HepG2 (cell line): ENCODE measurements around the gene TMEM232. TPM values are rescaled to one million over a fixed set of nuclear protein-coding genes. Genes with fewer than 3 reads are reported as not detected.

Experiments
- ATAC-seq: fragments of 200-7000 bp; cut with Tn5 transposase; 3 replicates; pipeline ENCODE4 v1.9.1; 2020; ENCODE audit warnings: mild to moderate bottlenecking, moderate library complexity
- BruUV-seq: library from RNA; stranded (reverse); fragments of 400-500 nt; replicated peaks from 2 replicates; lab custom pipeline; 2021; lab: Mats Ljungman, UMichigan
- CTCF ChIA-PET: fragments of 300-600 bp; formaldehyde crosslinking; extraction: SDS; loops from one replicate; lab custom pipeline; 2021; ENCODE audit warnings: low total read pairs, inconsistent platforms, low intra/inter-chr PET ratio; lab: Yijun Ruan, JAX
- POLR2A ChIA-PET: fragments of 350-600 bp; sonication (Branson Sonifier 250); formaldehyde crosslinking; loops from one replicate; lab custom pipeline; 2020; ENCODE audit warnings: antibody characterized with exemption, inconsistent platforms; lab: Yijun Ruan, JAX
- DNase-seq: peaks from one replicate; pipeline ENCODE4 v3.0.0-alpha.2; 2015; ENCODE audit warnings: low spot score
- FAIRE-seq: peaks from 3 replicates; lab custom pipeline; 2011; peaks lifted over from hg19 to GRCh38; lab: Jason Lieb, UNC
- H2AFZ ChIP-seq: one replicate; pipeline ENCODE4 v1.6.1; 2011; ENCODE audit warnings: low read length, inconsistent platforms
- H3K27ac ChIP-seq: fragments of 300-600 bp; 3 replicates; pipeline ENCODE4 v1.8.0; 2011; ENCODE audit warnings: mixed run types, mild to moderate bottlenecking, mixed read lengths, low read length, inconsistent platforms; ENCODE audit not compliant: insufficient read depth; ENCODE audit errors: extremely low read length
- H3K27me3 ChIP-seq, 2 experiments: fragments of 200-600 bp in 1 of 2; 2 replicates in 1 of 2; 3 replicates in 1 of 2; pipeline versions ENCODE4 v1.6.0 to v1.8.0; 2011; ENCODE audit warnings: low read length in 2 of 2, mild to moderate bottlenecking in 2 of 2, moderate library complexity in 2 of 2, inconsistent platforms in 1 of 2; ENCODE audit not compliant: insufficient read depth in 2 of 2, control insufficient read depth in 1 of 2
- H3K36me3 ChIP-seq, 2 experiments: fragments of 200-600 bp in 1 of 2; replicated peaks in 1 of 2; 2 replicates in 1 of 2; 3 replicates in 1 of 2; pipeline versions ENCODE4 v1.5.1 to v1.8.0; 2011; ENCODE audit warnings: low read length in 2 of 2, inconsistent platforms in 1 of 2; ENCODE audit not compliant: insufficient read depth in 2 of 2, control insufficient read depth in 1 of 2
- H3K4me1 ChIP-seq: 2 replicates; pipeline ENCODE4 v1.5.1; 2012; ENCODE audit warnings: low read length, inconsistent platforms; ENCODE audit not compliant: insufficient read depth
- H3K4me2 ChIP-seq: 2 replicates; pipeline ENCODE4 v1.6.0; 2011; ENCODE audit warnings: low read depth, low read length, inconsistent platforms
- H3K4me3 ChIP-seq, 3 experiments: fragments of 200-600 bp in 1 of 3; sonication (generic), shearing (Covaris generic) in 1 of 3; replicated peaks in 1 of 3; 2 replicates each; pipeline ENCODE4 v1.5.1; 2011 to 2016; ENCODE audit warnings: low read length in 3 of 3, inconsistent platforms in 2 of 3, low read depth in 2 of 3, mild to moderate bottlenecking in 2 of 3, control low read depth in 1 of 3, mixed read lengths in 1 of 3; ENCODE audit not compliant: insufficient read depth in 1 of 3
- H3K79me2 ChIP-seq: one replicate; pipeline ENCODE4 v1.6.1; 2011; ENCODE audit warnings: low read length, inconsistent platforms; ENCODE audit not compliant: insufficient read depth
- H3K9ac ChIP-seq: 2 replicates; pipeline ENCODE4 v1.6.0; 2011; ENCODE audit warnings: mild to moderate bottlenecking, low read depth, low read length, inconsistent platforms; ENCODE audit not compliant: insufficient read depth
- H3K9me3 ChIP-seq: 2 replicates; pipeline ENCODE4 v1.5.1; 2012; ENCODE audit warnings: mild to moderate bottlenecking, low read length
- H4K20me1 ChIP-seq: 2 replicates; pipeline ENCODE4 v1.6.0; 2011; ENCODE audit warnings: inconsistent platforms, mild to moderate bottlenecking, low read length, moderate library complexity; ENCODE audit not compliant: insufficient read depth
- ARID4A ChIP-seq: sonication (generic); formaldehyde crosslinking; IDR thresholded peaks from 2 replicates; pipeline ENCODE4 v1.5.0; 2020; ENCODE audit warnings: mild to moderate bottlenecking, missing genetic modification reagents, borderline replicate concordance
- BORCS8-MEF2B ChIP-seq: sonication (generic); formaldehyde crosslinking; IDR thresholded peaks from 2 replicates; pipeline ENCODE4 v1.8.0; 2022; ENCODE audit warnings: mild to moderate bottlenecking, missing genetic modification reagents
- CAMTA2 ChIP-seq: sonication (generic); formaldehyde crosslinking; IDR thresholded peaks from 2 replicates; pipeline ENCODE4 v1.4.0; 2020; ENCODE audit warnings: mild to moderate bottlenecking, missing genetic modification reagents, borderline replicate concordance
- IKZF4 ChIP-seq: sonication (generic); formaldehyde crosslinking; IDR thresholded peaks from 2 replicates; pipeline ENCODE4 v1.5.1; 2020; ENCODE audit warnings: borderline replicate concordance, mild to moderate bottlenecking, low read depth, missing genetic modification reagents; ENCODE audit errors: not compliant biosample characterization
- ONECUT2 ChIP-seq: sonication (generic); formaldehyde crosslinking; IDR thresholded peaks from 2 replicates; pipeline ENCODE4 v1.4.0; 2020; ENCODE audit warnings: missing genetic modification reagents
- SP1 ChIP-seq, 2 experiments: fragments of 450-650 bp in 1 of 2; sonication (generic) in 1 of 2; formaldehyde crosslinking in 1 of 2; IDR thresholded peaks; 2 replicates each; pipeline versions ENCODE4 v1.4.0 to v1.6.1; 2016 to 2020; ENCODE audit warnings: missing genetic modification reagents in 1 of 2
- SP5 ChIP-seq: IDR thresholded peaks from 2 replicates; pipeline ENCODE4 v1.6.1; 2016; ENCODE audit warnings: low read depth, borderline replicate concordance
- TGIF2 ChIP-seq: IDR thresholded peaks from 2 replicates; pipeline ENCODE4 v1.6.1; 2016; ENCODE audit warnings: control low read depth, missing compliant biosample characterization
- ZNF674 ChIP-seq: sonication (generic); formaldehyde crosslinking; IDR thresholded peaks from 2 replicates; pipeline ENCODE4 v1.5.0; 2020; ENCODE audit warnings: low read depth, mild to moderate bottlenecking, missing genetic modification reagents
- ZNF772 ChIP-seq: sonication (generic); formaldehyde crosslinking; IDR thresholded peaks from 2 replicates; pipeline ENCODE4 v1.5.0; 2020; ENCODE audit warnings: mild to moderate bottlenecking, missing genetic modification reagents
- WGBS: methylation state at CpG from one replicate; pipeline ENCODE4 v1.1.6; 2017; ENCODE audit warnings: low lambda C conversion rate; 5-methylcytosine and 5-hydroxymethylcytosine counted together
- in situ Hi-C: cut with HindIII; loops from 2 replicates; pipeline ENCODE4 v1.10.0; 2017; ENCODE audit warnings: low pct_unique_long_range_greater_than_20kb; ENCODE audit not compliant: extremely low pct_ligation_motif_present
- intact Hi-C: fragments of 100-400 bp; cut with micrococcal nuclease; formaldehyde crosslinking; loops from one replicate; pipeline ENCODE4 v1.10.0; 2022; ENCODE audit not compliant: unreplicated experiment
- polyA plus RNA-seq, 8 experiments: library from polyadenylated mRNA; depleted of rRNA in 3 of 8; stranded (reverse) in 7 of 8; unstranded in 1 of 8; fragments of >200 nt; fragmentation: Illumina TruSeq in 4 of 8; extraction: Trizol in 4 of 8; gene quantifications; 2 replicates each; pipeline versions ENCODE4 v1.2.1 to v1.2.3, GENCODE V29; 2011 to 2016; ENCODE audit warnings: low read depth in 4 of 8, missing spikeins in 1 of 8, mixed read lengths in 1 of 8; ENCODE audit not compliant: insufficient read depth in 1 of 8
- total RNA-seq, 5 experiments: library from RNA; depleted of rRNA; stranded (reverse); fragments of >200 nt; fragmentation: Illumina TruSeq; extraction: Trizol; gene quantifications; 2 replicates each; pipeline ENCODE4 v1.2.3, GENCODE V29; 2016; ENCODE audit warnings: low read depth in 1 of 5

TMEM232 gene
- total and polyA plus RNA-seq, 2 of the 13 experiments (the other 11 are each of a cell fraction or from before 2014, with no cell fraction given) = 0.29 to 0.71 TPM

- in situ Hi-C loops = no loop called here
- ATAC-seq (no peak), DNase-seq (no peak)
- H3K9ac ChIP-seq = no peak overlapping the region
- ChIA-PET CTCF (no interaction called here), POLR2A (no interaction called here)
- no peak overlapping the region for H3K4me2 ChIP-seq
- no peak overlapping the region for H3K4me3 ChIP-seq
- TF ChIP-seq BORCS8-MEF2B (no peak), ZNF674 (no peak), SP1 (IDR thresholded peaks at IDR 0.05) (no peak), SP1 (CRISPR knock-in tag; IDR thresholded peaks at IDR 0.05) (no peak), ZNF772 (no peak), SP5 (CRISPR knock-in tag) (no peak), IKZF4 (CRISPR knock-in tag) (no peak), CAMTA2 (CRISPR knock-in tag) (no peak), ARID4A (CRISPR knock-in tag) (no peak), ONECUT2 (no peak), TGIF2 (CRISPR knock-in tag) (no peak)
- TF ChIP-seq, all 625 proteins: peak for 0
- Histone ChIP-seq H2AFZ (no peak overlapping the region), H4K20me1 (no peaks in the 10 kb centered on the region), H3K79me2 (no peaks in the 10 kb centered on the region), H3K27ac (no peak overlapping the region), H3K9me3 (no peaks in the 10 kb centered on the region), H3K27me3 (no peaks in the 10 kb centered on the region; a peak in 1 of 5 replicates), H3K36me3 (no peaks in the 10 kb centered on the region), H3K4me1 (no peaks in the 10 kb centered on the region)
- no TSS peak for BruUV-seq
- intact Hi-C loops = no loop called here
- no peak for FAIRE-seq
- 22% methylated on average over 2 of the region's 2 CpGs for WGBS
Observed at GRCh38 chr5:110478895-110479294, 247.6 kb downstream of the TMEM232 start.
